Naive B cell (primary cell): ENCODE data around the gene SH2D6. TPM values are rescaled to one million over a fixed set of nuclear protein-coding genes. Genes with fewer than 3 reads are reported as not detected.
"Not testable (repeated sequence)": the region's sequence is repeated elsewhere in the genome, so short reads cannot be mapped to it uniquely, and the experiment has no call there.

Source experiments
- ATAC-seq, 2 donors: fragments of 150-1000 bp; cut with Tn5 transposase; 2 replicates each; pipeline ENCODE4 v1.10.0; 2021; ENCODE audit warnings: low read depth in 2 of 2, mild to moderate bottlenecking in 2 of 2, moderate library complexity in 2 of 2
- DNase-seq: peaks from one replicate; pipeline ENCODE4 v3.0.0; 2022
- H3K27ac Mint-ChIP-seq, 6 donors: one replicate each; pipeline ENCODE4 v1.8.0; 2020 to 2022; ENCODE audit warnings: mild to moderate bottlenecking in 6 of 6, mixed read lengths in 6 of 6, moderate library complexity in 5 of 6, inconsistent platforms in 2 of 6
- H3K27me3 Mint-ChIP-seq, 3 donors: one replicate each; pipeline ENCODE4 v1.8.0; 2021 to 2022; ENCODE audit warnings: mixed read lengths in 3 of 3, mild to moderate bottlenecking in 1 of 3
- H3K36me3 Mint-ChIP-seq, 2 donors: one replicate each; pipeline ENCODE4 v1.8.0; 2020 to 2022; ENCODE audit warnings: mixed read lengths in 2 of 2, inconsistent platforms in 1 of 2, mild to moderate bottlenecking in 1 of 2
- H3K4me1 Mint-ChIP-seq, 3 donors: one replicate each; pipeline ENCODE4 v1.8.0; 2020 to 2022; ENCODE audit warnings: mixed read lengths in 3 of 3, inconsistent platforms in 1 of 3, mild to moderate bottlenecking in 1 of 3, moderate library complexity in 1 of 3
- H3K4me3 Mint-ChIP-seq, 8 donors: one replicate each; pipeline ENCODE4 v1.8.0; 2020 to 2022; ENCODE audit warnings: mild to moderate bottlenecking in 8 of 8, mixed read lengths in 8 of 8, moderate library complexity in 8 of 8, inconsistent platforms in 2 of 8
- H3K9me3 Mint-ChIP-seq, 7 donors: one replicate each; pipeline ENCODE4 v1.8.0; 2020 to 2022; ENCODE audit warnings: mixed read lengths in 7 of 7, mild to moderate bottlenecking in 5 of 7, inconsistent platforms in 2 of 7, moderate library complexity in 1 of 7
- polyA plus RNA-seq, 6 donors: library from polyadenylated mRNA; unstranded; fragments of 300-500 nt; fragmentation: Illumina TruSeq; gene quantifications; one replicate each; pipeline ENCODE4 v1.2.3, GENCODE V29; 2021; ENCODE audit warnings: low read depth in 6 of 6

SH2D6 gene
- polyA plus RNA-seq, 6 donors from 2014 or later, result not detected

DNA sequence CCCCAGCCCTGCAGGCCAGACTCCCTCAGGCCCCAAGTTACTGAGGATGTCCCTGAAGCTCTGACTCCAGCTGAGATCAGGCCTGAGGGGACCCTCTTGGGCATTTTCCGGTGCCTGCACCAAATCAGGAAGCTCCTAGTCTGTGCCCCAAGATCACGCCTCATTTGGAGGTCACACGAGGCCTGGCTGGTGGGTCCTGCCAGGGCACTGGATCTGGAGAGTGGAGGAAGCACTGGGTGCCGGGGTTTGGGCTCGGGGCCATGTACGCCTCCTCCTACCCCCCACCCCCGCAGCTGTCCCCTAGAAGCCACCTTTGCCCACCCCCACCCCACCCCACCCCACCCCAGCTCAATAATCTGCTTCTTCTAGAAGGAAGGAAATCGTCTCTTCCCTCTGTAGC is 16.2 kb downstream of the SH2D6 start:
- no peak for ATAC-seq
- Mint-ChIP-seq H3K4me1 (peaks cover 31 to 41% (median 37%) of the 10 kb centered on the region in 3 donors), H3K27ac (peak overlapping the region in 2 of 6 donors; percentile 4 to 79), H3K9me3 (no peaks in the 10 kb centered on the region), H3K4me3 (peak overlapping the region in 3 of 8 donors; percentile 42 to 80 (median 57)), H3K27me3 (no peaks in the 10 kb centered on the region), H3K36me3 (no peaks in the 10 kb centered on the region)
- DNase-seq, result no peak

DNA sequence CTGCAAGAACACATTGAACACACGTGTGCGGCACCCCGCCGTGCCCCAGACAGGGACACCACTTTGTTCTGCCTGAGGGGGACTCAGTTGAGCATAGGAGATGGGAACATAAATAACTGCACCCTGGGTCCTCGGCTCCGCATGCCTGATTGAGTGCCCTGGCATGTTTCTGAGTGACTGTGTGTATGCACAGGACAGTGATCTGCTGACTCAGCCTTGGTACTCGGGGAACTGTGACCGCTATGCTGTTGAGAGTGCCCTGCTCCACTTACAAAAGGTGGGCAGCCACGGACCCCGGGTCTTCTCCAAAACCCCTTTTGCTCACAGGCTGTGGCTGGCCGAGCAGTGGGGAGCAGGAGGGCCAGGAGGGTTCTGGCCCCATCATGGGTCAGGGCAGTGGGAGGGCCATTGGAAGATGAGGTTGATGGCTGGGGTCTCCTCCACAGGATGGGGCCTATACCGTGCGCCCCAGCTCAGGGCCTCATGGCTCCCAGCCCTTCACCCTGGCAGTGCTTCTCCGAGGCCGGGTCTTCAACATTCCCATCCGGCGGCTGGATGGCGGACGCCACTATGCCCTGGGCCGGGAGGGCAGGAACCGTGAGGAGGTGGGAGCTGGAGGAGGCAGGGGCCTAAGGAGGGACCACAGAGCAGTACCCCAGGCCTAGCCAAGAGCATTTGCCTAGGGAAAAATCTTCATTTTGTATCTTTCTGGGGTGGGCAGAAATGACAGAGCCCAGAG is 16.9 kb downstream of the SH2D6 start:
- no peak for DNase-seq
- peak overlapping the region in 6 of 8 donors; percentile 8 to 80 (median 56) for H3K4me3 Mint-ChIP-seq

DNA sequence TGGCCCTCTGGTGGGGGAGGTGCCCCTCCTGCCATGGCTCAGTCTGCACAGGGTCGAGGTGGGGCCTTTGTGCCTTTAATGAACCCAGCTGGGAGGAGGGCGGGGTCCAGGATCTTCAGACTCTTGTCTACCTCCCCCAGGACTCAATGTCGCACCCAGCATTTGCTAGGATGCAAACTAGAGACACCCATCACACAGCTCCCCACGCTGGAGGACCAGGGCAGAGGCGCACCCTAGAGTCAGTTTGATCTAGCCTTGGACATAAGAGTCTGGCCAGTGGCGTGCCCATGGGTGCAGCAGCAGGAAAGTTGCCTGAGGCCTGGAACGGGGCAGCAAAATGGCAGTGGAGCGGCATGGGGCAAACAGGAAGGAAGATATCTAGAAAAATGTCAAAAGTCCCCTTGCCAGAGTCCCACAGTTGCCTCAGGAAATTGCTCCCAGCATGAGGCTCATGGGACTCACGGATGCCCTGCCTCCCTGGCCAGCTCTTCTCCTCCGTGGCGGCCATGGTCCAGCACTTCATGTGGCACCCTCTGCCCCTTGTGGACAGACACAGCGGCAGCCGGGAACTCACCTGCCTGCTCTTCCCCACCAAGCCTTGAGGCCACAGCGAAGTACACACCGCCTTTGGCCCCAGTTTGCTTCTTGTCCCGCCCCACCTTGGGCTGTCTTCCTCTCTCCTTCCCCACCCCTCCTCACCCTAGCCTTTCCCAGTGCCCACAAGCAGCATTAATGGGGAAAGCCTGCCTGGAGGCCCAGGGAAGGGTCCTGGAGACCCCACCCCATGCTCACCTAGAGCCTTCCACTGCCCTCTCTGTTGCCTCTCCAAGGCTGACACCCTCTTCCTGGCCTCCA is 17.7 kb downstream of the SH2D6 start:
- ATAC-seq (no peak), DNase-seq (no peak)
- Mint-ChIP-seq H3K36me3 (no peaks in the 10 kb centered on the region), H3K9me3 (no peaks in the 10 kb centered on the region), H3K27me3 (no peaks in the 10 kb centered on the region), H3K4me1 (peaks cover 29 to 41% (median 37%) of the 10 kb centered on the region in 3 donors), H3K4me3 (peak overlapping the region in 7 of 8 donors; percentile 29 to 94 (median 80)), H3K27ac (peak overlapping the region; percentile 77 to 99 (median 94))

More for the DNA sequence above, 16.9 kb downstream of the SH2D6 start:
- H3K27me3 Mint-ChIP-seq, result no peaks in the 10 kb centered on the region
- H3K36me3 Mint-ChIP-seq, result no peaks in the 10 kb centered on the region
- peaks cover 29 to 41% (median 37%) of the 10 kb centered on the region in 3 donors for H3K4me1 Mint-ChIP-seq
- no peak for ATAC-seq
- H3K9me3 Mint-ChIP-seq, result no peaks in the 10 kb centered on the region
- H3K27ac Mint-ChIP-seq, result peak overlapping the region in 1 of 6 donors; percentile 77

DNA sequence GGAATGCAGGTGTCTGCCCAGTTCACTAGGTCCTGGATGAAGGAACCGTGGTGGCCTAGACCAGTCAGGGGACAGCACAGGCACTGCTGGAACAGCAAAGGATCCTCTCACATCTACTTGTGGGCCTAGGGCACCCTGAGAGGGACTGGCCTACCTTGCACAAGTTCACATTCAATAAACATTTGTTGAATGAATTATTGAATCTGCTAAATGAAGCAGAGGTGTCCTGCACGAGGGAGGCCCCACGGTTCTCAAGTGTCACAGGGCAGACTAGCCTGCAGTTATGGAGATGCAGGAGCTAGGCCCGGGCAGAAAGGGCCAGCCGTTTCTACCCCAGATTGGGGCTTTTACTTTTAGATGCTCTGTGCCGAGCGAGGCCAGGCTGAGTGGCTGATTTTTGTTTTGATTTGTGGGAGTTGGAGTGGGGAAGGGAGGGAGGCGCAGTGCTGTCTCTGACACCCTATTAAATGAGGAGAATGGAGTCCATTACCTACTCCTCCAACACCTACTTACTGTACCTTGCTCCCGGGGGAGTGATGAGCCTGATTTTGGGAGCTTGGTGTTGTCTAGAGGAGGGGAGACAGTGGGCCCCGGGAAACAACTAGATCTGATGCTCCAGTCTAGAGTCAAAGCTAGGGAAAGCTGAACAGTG is 18.4 kb downstream of the SH2D6 start:
- peak overlapping the region; percentile 78 to 99 (median 97) for H3K27ac Mint-ChIP-seq
- H3K36me3 Mint-ChIP-seq, result no peaks in the 10 kb centered on the region
- H3K9me3 Mint-ChIP-seq, result no peaks in the 10 kb centered on the region
- ATAC-seq (no peak), DNase-seq (no peak)
- H3K27me3 Mint-ChIP-seq, result no peaks in the 10 kb centered on the region
- peak overlapping the region; percentile 80 to 94 (median 87) for H3K4me3 Mint-ChIP-seq
- peaks cover 29 to 41% (median 38%) of the 10 kb centered on the region in 3 donors for H3K4me1 Mint-ChIP-seq

DNA sequence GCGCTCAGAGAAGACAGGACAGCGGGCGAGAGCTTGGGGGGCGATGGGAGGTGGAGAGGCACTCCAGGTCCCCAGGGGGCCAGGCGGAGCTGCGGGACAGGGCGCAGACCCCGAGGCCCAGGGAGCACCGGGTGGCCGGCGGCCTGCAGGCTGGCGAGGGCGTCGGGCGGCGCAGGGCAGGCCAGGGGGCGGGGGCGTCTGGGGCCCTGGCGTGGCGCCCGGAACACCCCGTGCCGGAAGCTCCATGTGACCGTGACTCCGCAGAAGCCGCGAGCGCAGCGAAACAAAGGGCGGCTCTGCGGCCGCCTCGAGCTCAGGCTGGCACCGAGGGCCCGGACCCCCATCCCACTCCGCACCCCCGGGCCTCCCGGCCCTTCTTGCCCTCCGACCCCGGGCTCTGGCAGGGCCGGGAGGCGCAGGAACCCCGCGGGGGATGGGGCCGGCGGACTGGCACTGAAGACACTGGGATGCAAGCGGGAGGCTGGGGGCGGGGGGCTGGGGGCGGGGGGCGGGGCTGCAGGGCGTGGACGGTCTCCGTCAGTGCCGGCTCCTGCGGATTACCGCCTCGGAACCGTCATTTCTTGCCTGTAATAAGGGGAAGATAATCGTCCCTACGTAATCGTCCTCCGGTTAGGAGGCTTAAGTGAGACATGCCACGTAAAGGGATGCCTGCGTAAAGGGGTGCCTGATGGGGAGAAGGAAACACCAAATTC is 19.1 kb downstream of the SH2D6 start:
- no peaks in the 10 kb centered on the region for H3K9me3 Mint-ChIP-seq
- ATAC-seq, result peak; percentile 85 to 91
- H3K4me1 Mint-ChIP-seq, result peaks cover 29 to 41% (median 39%) of the 10 kb centered on the region in 3 donors
- no peaks in the 10 kb centered on the region for H3K27me3 Mint-ChIP-seq
- H3K36me3 Mint-ChIP-seq, result no peaks in the 10 kb centered on the region
- peak overlapping the region; percentile 96 to 99 (median 98) for H3K27ac Mint-ChIP-seq
- H3K4me3 Mint-ChIP-seq, result peak overlapping the region; percentile 80 to 98 (median 92)
- DNase-seq, result peak; percentile 85

DNA sequence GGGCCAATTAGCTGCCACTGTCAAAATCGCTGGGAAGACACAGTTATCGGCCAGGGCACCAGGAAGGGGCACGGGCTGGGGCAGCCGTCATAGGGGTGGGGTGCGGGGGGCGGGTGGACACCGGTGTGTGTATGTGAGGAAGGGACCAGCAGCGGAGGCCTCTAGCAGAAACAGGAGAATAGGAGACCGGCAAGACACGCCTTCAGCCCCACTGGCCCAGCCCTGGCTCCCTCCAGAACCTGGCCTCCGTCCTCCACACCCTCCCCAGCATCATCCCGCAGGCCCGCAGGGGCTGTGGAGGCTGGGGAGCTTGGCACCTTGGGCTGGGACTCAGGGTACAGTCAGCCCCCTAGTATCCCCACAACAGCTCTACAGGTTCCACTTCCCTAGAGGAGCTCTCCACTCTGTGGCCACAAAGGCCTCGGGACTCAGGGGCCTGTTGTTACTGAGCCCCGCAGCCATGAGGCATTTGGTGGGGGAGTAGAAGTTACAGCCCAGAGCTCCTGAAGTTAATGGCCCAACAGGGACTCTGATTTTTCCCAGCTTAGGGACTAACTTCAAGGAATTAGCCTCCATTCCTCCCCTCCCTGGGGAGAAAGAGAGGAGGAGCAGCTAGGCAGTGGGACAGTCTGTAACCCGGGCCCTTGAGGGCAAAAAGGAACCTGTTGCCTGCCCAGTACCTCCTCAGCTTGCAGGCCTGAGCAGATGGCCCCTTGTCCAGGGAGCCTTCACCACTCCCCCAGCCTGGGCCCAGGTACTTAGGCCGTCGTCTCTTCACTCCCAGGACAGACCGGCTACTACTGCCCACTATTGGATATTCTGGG is 19.9 kb downstream of the SH2D6 start:
- Mint-ChIP-seq H3K27me3 (no peaks in the 10 kb centered on the region), H3K36me3 (no peaks in the 10 kb centered on the region), H3K9me3 (no peaks in the 10 kb centered on the region), H3K4me1 (peaks cover 29 to 41% (median 39%) of the 10 kb centered on the region in 3 donors), H3K27ac (peak overlapping the region; percentile 95 to 99 (median 98)), H3K4me3 (peak overlapping the region; percentile 80 to 98 (median 90))
- ATAC-seq (peak; percentile 1 to 2), DNase-seq (no peak)

DNA sequence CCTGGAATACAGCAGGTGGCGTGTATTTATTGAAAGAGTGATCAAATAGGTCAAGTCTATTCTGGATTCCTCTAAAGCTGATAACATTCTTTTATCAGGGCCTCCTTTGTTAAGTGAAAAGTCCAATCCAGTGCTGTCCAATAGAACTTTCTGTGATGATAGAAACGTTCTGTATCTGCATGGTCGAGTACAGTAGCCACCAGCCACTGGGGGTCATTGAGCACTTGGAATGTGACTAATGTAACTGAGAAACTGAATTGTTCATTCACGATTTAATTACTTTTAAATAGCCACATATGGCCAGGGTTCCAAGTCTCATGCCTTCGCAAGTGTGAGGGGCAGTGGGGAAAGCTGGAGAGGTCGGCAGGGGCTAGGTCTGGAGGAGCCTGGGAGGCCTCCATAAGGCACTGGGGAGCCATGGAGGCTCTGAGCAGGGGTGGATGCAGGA is 20.5 kb downstream of the SH2D6 start:
- H3K4me3 Mint-ChIP-seq, result peak overlapping the region in 5 of 8 donors; percentile 22 to 85 (median 53)
- H3K36me3 Mint-ChIP-seq, result no peaks in the 10 kb centered on the region
- H3K4me1 Mint-ChIP-seq, result peaks cover 29 to 41% (median 39%) of the 10 kb centered on the region in 3 donors
- ATAC-seq (no peak), DNase-seq (no peak)
- H3K9me3 Mint-ChIP-seq, result no peaks in the 10 kb centered on the region
- peak overlapping the region in 4 of 6 donors; percentile 67 to 97 (median 74) for H3K27ac Mint-ChIP-seq
- no peaks in the 10 kb centered on the region for H3K27me3 Mint-ChIP-seq

DNA sequence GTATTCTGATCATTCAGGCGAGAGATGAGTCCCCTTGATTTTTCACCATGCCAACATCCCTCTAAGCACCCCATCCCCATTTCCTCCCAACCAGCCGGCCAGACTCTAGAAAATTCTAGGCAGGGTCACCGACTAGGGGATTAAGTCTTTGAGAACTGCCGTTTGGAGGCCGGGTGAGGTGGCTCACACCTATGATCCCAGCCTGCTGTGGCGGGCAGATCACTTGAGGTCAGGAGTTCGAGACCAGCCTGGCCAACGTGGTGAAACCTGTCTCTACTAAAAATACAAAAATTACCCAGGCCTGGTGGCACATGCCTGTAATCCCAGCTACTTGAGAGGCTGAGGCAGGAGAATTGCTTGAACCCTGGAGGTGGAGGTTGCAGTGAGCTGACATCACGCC is 21.1 kb downstream of the SH2D6 start:
- not testable (repeated sequence) for H3K27me3 Mint-ChIP-seq, DNase-seq, H3K36me3 Mint-ChIP-seq, ATAC-seq, H3K9me3 Mint-ChIP-seq
- Mint-ChIP-seq H3K4me1 (peaks cover 29 to 39% (median 35%) of the 10 kb centered on the region in 3 donors), H3K27ac (peak overlapping the region in 1 of 6 donors; percentile 73), H3K4me3 (peak overlapping the region in 2 of 8 donors; percentile 22 to 53)

DNA sequence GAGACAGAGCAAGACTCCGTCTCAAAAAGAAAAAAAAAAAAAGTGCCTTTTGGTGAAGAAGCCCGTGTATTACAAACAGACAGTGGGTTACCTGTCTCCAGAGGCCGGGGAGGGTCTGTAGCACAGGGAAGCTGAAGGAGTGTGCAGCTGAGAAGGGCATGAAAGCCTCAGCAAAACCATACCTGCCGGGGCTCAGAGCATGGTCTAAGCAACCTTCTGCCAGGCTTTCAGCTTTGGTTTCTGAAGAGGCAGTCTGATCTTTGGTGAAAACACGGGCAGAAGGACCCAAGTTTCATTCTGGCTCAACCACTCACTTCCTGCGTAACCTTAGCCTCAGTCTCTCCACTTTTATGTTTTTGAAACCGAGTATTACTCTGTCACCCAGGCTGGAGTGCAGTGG is 21.5 kb downstream of the SH2D6 start:
- H3K36me3 Mint-ChIP-seq, result no peaks in the 10 kb centered on the region
- H3K27ac Mint-ChIP-seq, result peak overlapping the region in 2 of 6 donors; percentile 54 to 63
- H3K4me3 Mint-ChIP-seq, result peak overlapping the region in 1 of 8 donors; percentile 61
- ATAC-seq, result no peak
- H3K27me3 Mint-ChIP-seq, result no peaks in the 10 kb centered on the region
- peaks cover 26 to 35% (median 32%) of the 10 kb centered on the region in 3 donors for H3K4me1 Mint-ChIP-seq
- H3K9me3 Mint-ChIP-seq, result no peaks in the 10 kb centered on the region
- DNase-seq, result no peak

DNA sequence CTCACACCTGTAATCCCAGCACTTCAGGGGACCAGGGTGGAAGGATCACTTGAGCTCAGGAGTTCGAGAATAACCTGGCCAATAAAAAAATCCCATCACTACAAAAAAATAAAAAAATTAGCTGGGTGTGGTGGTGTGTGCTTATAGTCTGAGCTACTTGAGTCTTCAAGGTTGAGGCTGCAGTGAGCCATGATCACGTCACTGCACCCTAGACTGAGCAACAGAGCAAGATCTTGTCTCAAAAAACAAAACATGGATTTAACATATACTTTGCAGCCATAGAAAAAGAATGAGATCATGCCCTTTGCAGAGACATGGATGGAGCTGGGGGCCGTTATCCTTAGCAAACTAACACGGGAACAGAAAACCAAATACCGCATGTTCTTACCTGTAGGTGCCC is 22.2 kb downstream of the SH2D6 start:
- no peaks in the 10 kb centered on the region for H3K27me3 Mint-ChIP-seq
- ATAC-seq (no peak), DNase-seq (no peak)
- no peak overlapping the region for H3K27ac Mint-ChIP-seq
- H3K4me3 Mint-ChIP-seq, result peak overlapping the region in 1 of 8 donors; percentile 26
- H3K36me3 Mint-ChIP-seq, result no peaks in the 10 kb centered on the region
- H3K4me1 Mint-ChIP-seq, result peaks cover 21 to 27% (median 25%) of the 10 kb centered on the region in 3 donors
- H3K9me3 Mint-ChIP-seq, result no peaks in the 10 kb centered on the region

DNA sequence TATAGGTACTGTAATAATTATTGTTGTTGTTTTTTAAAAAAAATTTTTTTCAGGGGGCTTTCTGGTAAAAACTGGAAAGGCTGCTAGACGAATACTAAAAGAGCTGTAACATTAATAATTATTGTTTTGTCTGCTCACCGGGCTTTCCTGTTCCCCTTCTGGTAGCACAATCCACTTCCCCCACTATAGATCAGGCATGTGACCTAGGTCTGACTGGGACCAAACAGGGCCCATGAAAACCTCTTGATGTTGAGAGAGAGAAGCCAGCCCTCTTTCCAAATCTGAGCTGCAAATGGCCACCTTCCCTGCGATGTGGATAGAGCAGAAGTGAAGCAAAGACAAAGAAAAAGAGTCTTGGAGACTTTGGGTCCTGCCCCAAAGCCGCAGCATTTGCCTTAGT is 23.4 kb downstream of the SH2D6 start:
- no peaks in the 10 kb centered on the region for H3K36me3 Mint-ChIP-seq
- no peaks in the 10 kb centered on the region for H3K27me3 Mint-ChIP-seq
- no peak for DNase-seq
- H3K4me3 Mint-ChIP-seq, result no peak overlapping the region
- no peak for ATAC-seq
- peaks cover 13 to 17% (median 13%) of the 10 kb centered on the region in 3 donors for H3K4me1 Mint-ChIP-seq
- H3K9me3 Mint-ChIP-seq, result no peaks in the 10 kb centered on the region
- no peak overlapping the region for H3K27ac Mint-ChIP-seq

DNA sequence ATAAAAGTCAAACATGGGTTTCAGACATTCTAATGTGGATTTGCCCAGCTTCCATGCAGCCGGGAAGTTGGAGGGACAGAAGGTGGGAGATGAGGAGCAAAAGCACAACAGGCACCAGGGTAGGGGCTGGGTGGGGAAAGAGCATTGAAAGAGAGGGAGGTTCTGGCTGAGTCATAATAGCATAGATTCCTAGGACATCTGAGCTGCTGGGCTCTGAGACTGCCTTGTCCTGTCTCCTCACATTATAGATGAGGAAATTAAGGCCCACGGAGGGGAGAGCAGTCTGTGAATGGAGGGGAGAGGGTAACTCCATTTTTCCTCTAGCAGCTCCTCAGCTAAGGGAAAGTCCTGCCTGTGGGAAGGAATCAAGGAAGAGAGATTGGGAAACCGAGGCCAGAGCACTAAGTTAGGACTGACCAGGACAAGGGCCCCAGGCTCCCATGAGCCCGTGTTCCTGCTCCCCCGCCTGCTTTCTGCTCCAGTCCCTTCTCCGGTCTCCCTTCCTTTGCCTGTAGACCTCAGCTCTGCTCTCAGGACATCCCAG is 26.2 kb downstream of the SH2D6 start:
- H3K9me3 Mint-ChIP-seq, result no peaks in the 10 kb centered on the region
- H3K4me1 Mint-ChIP-seq, result peaks cover 0 to 2% (median 0%) of the 10 kb centered on the region in 3 donors
- H3K27ac Mint-ChIP-seq, result peak overlapping the region in 2 of 6 donors; percentile 62 to 63
- H3K36me3 Mint-ChIP-seq, result no peaks in the 10 kb centered on the region
- DNase-seq (no peak), ATAC-seq (no peak)
- no peaks in the 10 kb centered on the region for H3K27me3 Mint-ChIP-seq
- H3K4me3 Mint-ChIP-seq, result no peak overlapping the region
